ELR (cell line): ENCODE data around the gene FAM53B.
A peak's percentile ranks its signal among the peaks of the same experiment; 100 is the strongest.

Experiments used
- DNase-seq: peaks from one replicate; pipeline ENCODE4 v3.0.0-alpha.2; 2015; ENCODE audit warnings: low read depth

Gene FAM53B

DNA sequence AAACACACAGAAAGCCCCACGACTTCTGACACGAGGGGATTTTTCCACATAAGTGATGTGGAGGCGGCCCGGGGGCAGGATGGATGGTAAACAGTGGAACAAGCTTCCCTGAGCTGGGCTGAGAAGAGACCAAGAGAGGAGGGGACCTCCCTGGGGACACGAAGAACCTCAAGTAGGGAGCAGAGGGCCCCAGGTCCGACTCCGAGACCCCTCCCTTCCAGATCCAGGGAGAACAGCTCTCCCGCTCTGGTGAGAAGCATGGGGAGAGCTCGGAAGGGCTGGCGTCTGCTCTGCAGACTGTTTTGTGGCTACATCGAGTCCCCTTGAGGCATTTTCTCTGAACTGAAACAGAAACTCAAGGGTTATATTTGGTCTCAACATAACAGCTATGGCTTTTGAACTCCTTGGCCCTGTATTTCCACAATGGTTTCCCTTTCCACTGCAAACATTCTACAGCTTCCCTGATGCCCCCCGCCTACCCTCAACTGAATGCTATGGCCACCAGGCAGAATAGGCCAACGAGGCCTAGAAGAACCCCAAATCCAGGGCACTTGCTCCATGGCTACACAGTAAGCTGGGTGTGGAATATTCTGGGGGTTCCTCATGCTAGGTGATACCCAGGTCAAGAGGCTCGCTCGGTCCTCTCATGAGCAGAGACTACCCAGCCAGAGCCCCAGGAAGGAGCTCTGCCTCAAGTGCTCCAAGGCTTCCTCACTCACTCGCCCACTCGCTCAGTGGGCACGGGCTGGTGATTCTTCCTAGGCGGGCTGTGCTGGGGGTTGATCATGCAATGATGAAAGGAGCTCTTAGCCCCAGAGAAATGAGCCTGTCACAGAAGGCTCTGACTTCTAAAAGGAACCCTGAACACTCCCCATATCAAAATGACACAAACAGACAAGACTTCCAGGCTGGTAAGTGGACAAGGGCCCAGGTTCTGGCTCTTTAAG lies 47.5 kb downstream of the FAM53B start:
- no peak for DNase-seq

GRCh38 chr10:124695259-124695658 lies 48.9 kb downstream of the FAM53B start:
- no peak for DNase-seq

DNA sequence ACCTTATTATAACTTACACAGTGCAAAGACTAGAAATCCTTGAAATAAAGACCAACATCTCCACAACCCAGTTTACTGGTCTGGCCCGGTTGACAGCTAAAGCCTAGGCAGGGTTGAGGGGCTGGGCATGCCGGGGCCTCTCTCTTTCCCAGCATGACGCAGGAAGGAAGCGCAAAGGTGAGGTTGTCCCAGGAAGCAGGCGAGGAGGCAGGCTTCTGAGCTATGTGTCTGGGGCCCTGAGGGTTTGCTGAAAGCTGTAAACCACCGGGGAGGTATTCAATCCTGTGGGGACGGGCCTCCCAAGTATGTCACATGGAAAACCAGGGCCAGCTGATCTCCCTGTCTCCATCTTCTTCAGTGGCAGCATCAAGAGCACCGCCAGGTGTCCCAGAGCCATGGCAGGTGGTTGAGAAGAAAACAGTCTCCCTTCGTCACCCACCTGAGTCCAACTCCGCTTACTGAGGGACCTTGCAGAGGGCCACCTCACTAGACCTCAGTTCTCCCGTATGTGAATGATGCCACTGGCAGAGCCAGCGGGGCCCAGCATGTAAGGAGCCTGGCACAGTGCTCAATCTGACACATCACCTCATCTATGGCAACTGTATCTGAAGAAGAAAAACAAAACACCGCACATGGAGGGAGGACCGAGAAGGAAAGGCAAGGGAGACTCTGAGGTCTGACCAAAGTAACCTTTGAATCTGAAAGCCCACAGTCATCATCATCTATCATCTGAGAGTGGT lies 49.5 kb downstream of the FAM53B start:
- no peak for DNase-seq

DNA sequence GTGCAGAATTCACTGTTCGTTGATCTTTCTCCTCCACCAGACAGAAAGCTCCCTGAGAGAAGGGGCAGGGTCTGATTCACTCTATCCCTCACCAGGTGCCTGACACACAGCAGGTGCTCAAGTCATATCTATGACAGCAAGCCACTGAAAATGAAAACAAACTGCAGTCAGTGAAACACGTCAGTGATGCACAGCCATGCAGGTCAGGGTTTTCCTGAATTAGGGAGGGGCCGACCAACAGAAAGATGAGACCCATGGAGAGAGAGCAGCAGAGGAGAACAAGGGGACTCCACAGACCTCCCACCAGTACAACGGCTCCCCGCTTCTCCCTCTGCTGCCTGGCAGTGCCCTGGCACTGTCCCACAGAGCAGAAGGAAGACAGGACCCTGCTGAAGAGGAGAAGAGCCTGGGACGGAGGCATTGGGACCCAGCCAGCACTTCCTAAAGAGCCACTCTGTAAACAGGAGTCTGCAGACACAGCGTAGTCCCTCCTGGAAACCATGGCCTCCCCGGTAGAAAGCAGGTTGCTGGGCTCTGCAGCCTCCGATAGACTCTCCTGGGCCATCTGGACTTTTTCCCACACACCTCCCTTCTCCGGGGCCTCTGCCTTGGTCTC lies 50.3 kb downstream of the FAM53B start:
- no peak for DNase-seq

GRCh38 chr10:124693396-124693795 lies 50.8 kb downstream of the FAM53B start:
- DNase-seq, result no peak

GRCh38 chr10:124692100-124692446 lies 52.1 kb downstream of the FAM53B start:
- DNase-seq, result no peak

DNA sequence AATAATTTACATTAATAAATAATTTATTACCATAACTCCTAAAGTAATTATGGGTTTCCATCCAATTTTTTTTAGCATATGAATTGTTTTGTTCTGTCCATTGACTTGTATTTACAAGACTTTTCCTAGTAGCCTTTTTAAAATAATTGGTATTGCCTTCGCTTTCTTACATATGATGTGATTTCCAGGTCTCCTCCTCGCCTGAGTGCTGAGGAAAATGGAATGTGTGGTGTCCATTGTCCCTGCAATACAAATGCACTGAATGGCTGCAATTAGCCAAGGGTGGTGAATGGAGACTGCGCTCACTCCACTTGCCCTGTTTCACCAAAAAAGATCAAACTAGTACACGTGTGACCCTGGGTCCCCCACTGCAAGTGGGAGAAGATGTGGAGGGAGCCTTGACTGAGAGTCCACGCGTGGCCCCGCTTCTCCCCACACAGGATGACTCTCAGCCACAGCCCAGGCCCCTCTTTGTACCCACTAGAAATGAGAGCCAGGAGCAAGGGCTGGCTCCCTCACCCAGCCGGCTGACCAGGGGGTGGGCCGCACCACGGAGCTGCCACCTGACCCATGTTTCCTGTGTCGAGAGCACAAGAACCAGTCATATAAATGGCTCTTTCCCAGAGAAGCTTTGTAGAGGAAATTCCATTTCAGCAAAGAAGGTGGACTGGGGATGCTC lies 52.6 kb downstream of the FAM53B start:
- DNase-seq, result no peak

GRCh38 chr10:124691002-124691401 lies 53.2 kb downstream of the FAM53B start:
- no peak for DNase-seq

GRCh38 chr10:124689911-124690498 lies 54.2 kb downstream of the FAM53B start:
- no peak for DNase-seq

DNA sequence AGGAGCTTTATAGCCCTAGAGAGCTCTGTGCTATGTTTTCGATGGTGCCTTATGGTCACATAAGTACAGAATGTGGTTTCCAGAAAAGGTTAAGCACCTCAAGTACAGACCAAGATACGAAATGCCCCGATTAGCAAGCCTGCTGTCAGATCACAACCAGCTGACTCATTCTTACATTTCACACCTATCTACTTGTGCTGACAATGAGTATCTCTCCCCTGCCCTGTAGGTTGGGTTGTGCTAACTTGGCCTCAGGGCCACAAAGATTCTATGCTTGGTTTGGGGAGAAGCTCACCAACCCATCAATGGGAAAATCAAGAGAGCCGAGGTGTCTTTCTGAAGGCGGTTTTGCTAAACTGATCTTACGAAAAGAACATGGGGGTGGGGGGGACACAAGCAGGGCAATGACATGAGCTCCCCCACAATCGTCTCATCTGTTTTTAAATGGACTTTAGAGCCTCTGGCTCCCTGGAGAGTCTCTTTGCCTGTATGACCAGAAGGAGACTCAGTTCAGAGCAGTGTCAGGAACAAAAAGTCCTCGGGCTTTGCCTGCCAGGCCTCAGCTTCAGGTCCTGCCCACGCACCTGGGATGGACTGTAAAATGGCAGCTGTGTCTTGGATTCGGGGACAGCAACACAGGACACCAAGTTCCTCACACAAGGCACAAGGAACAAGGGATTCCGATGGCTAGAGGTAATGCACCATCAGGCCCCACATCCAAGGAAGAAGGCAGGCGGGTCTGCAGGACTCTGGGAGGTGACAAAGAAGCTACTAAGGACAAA lies 55.1 kb downstream of the FAM53B start:
- DNase-seq, result no peak

- DNase-seq, result no peak
Observed at GRCh38 chr10:124688386-124688785, 55.8 kb downstream of the FAM53B start.

GRCh38 chr10:124686707-124687376 lies 57.3 kb downstream of the FAM53B start:
- DNase-seq, result no peak

DNA sequence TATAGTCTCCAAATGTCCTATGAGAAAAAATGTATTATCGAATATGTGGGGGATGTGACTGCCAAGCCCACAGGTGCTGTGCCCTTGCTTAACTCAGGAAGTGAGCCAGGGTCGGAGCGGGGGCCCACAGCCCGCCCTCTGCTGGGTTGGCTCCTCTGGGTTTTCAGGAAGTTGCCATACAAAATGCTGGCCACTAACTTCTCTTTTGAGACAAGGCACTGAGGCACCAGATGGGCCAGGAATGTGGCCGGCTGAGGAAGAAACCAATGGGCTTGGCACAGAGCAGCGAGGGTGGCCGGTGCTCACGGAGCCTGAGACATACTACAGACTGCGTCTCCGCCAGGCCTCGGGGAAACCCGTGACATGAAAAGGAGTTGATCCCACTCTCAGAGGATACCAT lies 58.9 kb downstream of the FAM53B start:
- DNase-seq, result no peak

GRCh38 chr10:124683814-124684213 lies 60.4 kb downstream of the FAM53B start:
- DNase-seq, result no peak

DNA sequence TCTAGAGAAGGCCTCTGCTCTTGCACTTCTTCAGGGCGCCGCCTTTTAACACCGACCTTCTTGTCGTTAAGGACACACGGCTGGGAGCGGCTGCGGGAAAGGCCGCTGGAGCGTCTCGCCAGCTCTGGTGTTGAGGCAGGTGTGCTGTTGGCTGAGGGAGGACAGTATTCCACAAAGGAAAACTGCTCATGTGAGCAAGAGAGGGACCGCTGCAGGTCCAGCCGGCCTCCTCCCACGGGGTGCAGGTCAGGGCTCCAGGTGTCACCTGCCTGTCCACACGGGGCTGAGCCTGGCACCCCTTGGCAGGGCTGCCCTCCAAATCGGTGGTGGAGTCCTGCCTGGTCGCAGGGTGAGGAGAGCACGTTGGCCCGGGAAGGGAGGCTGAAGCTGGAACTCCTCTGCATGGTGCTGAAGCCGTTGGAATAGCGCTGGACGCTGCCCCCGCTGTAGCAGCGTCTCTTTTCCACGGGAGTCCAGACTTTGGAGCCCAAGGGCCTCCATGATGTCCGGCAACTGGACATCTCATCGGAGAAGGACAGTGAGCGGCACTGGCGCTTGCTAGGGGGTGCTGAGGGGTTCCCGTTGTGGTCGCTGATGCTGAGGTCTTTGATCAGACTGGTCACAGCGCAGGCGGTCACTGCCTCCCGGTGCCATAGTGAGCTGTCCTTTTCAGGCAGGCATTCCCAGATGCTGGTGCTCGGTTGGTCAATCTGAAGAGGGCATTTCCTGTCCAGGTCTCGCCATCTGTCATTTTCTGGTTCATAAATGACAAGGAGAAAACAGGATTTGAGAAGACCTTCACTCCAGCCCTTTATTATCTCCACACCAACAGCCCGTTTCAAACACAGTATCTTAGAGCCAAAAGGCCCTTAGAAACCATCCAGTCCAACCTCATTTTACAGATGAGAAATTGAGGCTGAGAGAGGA lies 62.3 kb downstream of the FAM53B start:
- DNase-seq, result no peak

- DNase-seq, result no peak
Observed at GRCh38 chr10:124681091-124681490, 63.1 kb downstream of the FAM53B start.

DNA sequence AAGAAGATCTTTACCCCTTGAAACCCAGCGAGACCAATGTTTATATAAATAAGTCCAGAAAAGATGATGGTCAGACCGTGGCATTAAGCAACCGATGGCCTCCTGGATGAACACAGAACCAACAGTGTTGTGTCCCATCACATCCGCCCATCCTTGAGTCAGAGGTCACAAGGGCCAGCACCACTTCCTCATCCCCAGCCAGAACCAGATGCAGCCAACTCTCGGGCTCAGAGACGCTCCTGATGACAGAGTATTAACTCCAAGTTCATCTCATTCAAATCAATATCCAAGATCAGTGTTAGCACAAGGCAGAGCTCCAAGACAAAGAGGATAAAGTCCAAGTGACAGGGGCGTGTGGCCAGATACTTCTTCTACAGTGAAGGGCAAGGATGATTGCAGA lies 63.5 kb downstream of the FAM53B start:
- peak; percentile 76 for DNase-seq

GRCh38 chr10:124679401-124679800 lies 64.8 kb downstream of the FAM53B start:
- no peak for DNase-seq

DNA sequence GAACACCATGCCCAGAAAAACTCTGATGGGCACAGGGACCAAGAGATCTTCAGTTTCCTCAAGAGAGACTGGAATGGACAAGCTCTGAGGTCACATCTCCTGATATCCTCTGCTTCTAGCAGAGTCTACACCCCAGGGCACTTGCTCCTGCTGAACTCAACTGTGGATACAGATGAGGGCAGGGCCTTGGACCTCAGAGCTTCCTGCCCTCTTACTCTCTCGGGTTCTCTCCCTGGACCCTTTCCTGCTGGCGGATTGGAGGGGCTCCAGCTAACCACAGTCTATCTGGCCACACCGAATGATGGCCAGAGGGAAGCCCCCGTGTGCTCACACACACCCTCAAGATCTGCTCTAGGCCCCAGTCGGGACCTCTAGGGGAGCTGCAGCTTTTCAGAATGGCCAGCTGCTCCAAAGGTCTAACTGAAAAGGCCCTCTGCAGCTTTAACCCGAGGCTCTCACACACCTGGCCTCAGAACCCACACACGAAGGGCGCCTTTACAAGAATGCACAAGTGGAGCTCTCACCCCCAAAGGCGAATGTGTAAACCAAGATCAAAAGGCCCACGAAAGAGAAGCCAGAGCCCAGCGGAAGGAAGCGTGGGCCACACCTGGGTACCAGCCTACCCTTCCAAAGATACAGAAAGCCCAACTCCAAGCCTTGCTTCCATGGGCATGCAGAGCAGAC lies 65.5 kb downstream of the FAM53B start:
- no peak for DNase-seq
